HEK293T (cell line): ENCODE results near the gene PAK4.
"Not testable (repeated sequence)": the region's sequence is repeated elsewhere in the genome, so short reads cannot be mapped to it uniquely, and the experiment has no call there.

Experiments
- CTCF ChIA-PET: fragments of 350-600 bp; formaldehyde crosslinking; extraction: SDS; loops from one replicate; lab custom pipeline; 2021; ENCODE audit warnings: antibody characterized with exemption, inconsistent platforms; lab: Yijun Ruan, JAX
- POLR2A ChIA-PET: fragments of 350-600 bp; formaldehyde crosslinking; extraction: SDS; loops from one replicate; lab custom pipeline; 2020; ENCODE audit warnings: antibody characterized with exemption, inconsistent platforms; lab: Yijun Ruan, JAX
- DNase-seq: peaks from one replicate; pipeline ENCODE4 v3.0.0; 2012; ENCODE audit warnings: mixed read lengths; ENCODE audit errors: extremely low spot score
- ARNT ChIP-seq: fragments of 450-650 bp; IDR thresholded peaks from 2 replicates; pipeline ENCODE4 v1.6.1; 2017; ENCODE audit warnings: mild to moderate bottlenecking
- BHLHE40 ChIP-seq: fragments of 450-650 bp; IDR thresholded peaks from 2 replicates; pipeline ENCODE4 v1.6.1; 2016; ENCODE audit warnings: mild to moderate bottlenecking, moderate library complexity, borderline replicate concordance
- CTBP1 ChIP-seq: fragments of 450-650 bp; IDR thresholded peaks from 2 replicates; pipeline ENCODE4 v1.6.1; 2016; ENCODE audit warnings: borderline replicate concordance
- ELF4 ChIP-seq: fragments of 450-650 bp; IDR thresholded peaks from 2 replicates; pipeline ENCODE4 v1.6.1; 2017; ENCODE audit warnings: antibody characterized with exemption
- FOXA1 ChIP-seq: fragments of 450-650 bp; IDR thresholded peaks from 2 replicates; pipeline ENCODE4 v1.6.1; 2016; ENCODE audit warnings: mild to moderate bottlenecking
- FOXK2 ChIP-seq: fragments of 450-650 bp; IDR thresholded peaks from 2 replicates; pipeline ENCODE4 v1.6.1; 2016; ENCODE audit warnings: mild to moderate bottlenecking
- FOXM1 ChIP-seq: fragments of 450-650 bp; IDR thresholded peaks from 2 replicates; pipeline ENCODE4 v1.6.1; 2017; ENCODE audit warnings: mild to moderate bottlenecking, borderline replicate concordance
- HDGF ChIP-seq: fragments of 450-650 bp; IDR thresholded peaks from 2 replicates; pipeline ENCODE4 v1.6.1; 2017; ENCODE audit warnings: antibody characterized with exemption, borderline replicate concordance
- L3MBTL2 ChIP-seq: fragments of 450-650 bp; conservative IDR thresholded peaks from 2 replicates; pipeline ENCODE4 v1.6.1; 2016; ENCODE audit warnings: mild to moderate bottlenecking
- LEF1 ChIP-seq: fragments of 450-650 bp; IDR thresholded peaks from 2 replicates; pipeline ENCODE4 v1.6.1; 2017; ENCODE audit warnings: mild to moderate bottlenecking, borderline replicate concordance
- NFRKB ChIP-seq: fragments of 450-650 bp; IDR thresholded peaks from 2 replicates; pipeline ENCODE4 v1.6.1; 2016; ENCODE audit warnings: mild to moderate bottlenecking, moderate library complexity
- SP1 ChIP-seq: fragments of 450-650 bp; IDR thresholded peaks from 2 replicates; pipeline ENCODE4 v1.6.1; 2017
- SUZ12 ChIP-seq: fragments of 450-650 bp; IDR thresholded peaks from 2 replicates; pipeline ENCODE4 v1.6.1; 2016; ENCODE audit warnings: mild to moderate bottlenecking
- TARDBP ChIP-seq: fragments of 450-650 bp; IDR thresholded peaks from 2 replicates; pipeline ENCODE4 v1.6.1; 2016
- ZNF384 ChIP-seq: fragments of 450-650 bp; IDR thresholded peaks from 2 replicates; pipeline ENCODE4 v1.6.1; 2016
- TF ChIP-seq, protein P1 (sequence below): fragments of 450-650 bp; IDR thresholded peaks from 2 replicates; pipeline ENCODE4 v1.6.1; 2016

Gene PAK4

GRCh38 chr19:39083599-39083982 lies 42.0 kb upstream of the PAK4 start:
- TF ChIP-seq ZNF384: no peak
- TF ChIP-seq BHLHE40: no peak
- TF ChIP-seq SUZ12: no peak
- TF ChIP-seq FOXM1: no peak
- TF ChIP-seq HDGF: no peak
- no peak for TF ChIP-seq ARNT
- no peak for TF ChIP-seq ELF4
- DNase-seq: no peak
- ChIA-PET CTCF (interaction anchor here (1.2 kb wide), 1 partner anchor 26 kb away, joined by 3 read pairs; no protein-coding TSS in a partner anchor), POLR2A (no interaction called here)

- POLR2A ChIA-PET: no interaction called here
- no peak for DNase-seq
- no peak for TF ChIP-seq ELF4
- no peak for TF ChIP-seq NFRKB
- TF ChIP-seq BHLHE40: no peak
- no peak for TF ChIP-seq SUZ12
- no peak for TF ChIP-seq FOXK2
- no peak for TF ChIP-seq L3MBTL2
- CTCF ChIA-PET: no interaction called here
These were observed 41.4 kb upstream of the PAK4 start, which contains the start of gene ACP7 for GRCh38 chr19:39083983-39084731. Gene ACP7 (plus strand): TSS chr19:39084368. CDS start chr19:39085270, 902 bp downstream.

- no peak for DNase-seq
- TF ChIP-seq L3MBTL2 (no peak), SUZ12 (no peak), SP1 (no peak)
- ChIA-PET POLR2A (no interaction called here), CTCF (interaction anchor here (0.5 kb wide), 1 partner anchor 8 kb away, joined by 4 read pairs; no protein-coding TSS in a partner anchor)
These were observed 40.9 kb upstream of the PAK4 start for GRCh38 chr19:39084732-39085080.

GRCh38 chr19:39085392-39085791 lies 40.2 kb upstream of the PAK4 start:
- TF ChIP-seq NFRKB (no peak), SUZ12 (no peak), L3MBTL2 (no peak), FOXM1 (no peak), FOXA1 (no peak), TARDBP (no peak), ZNF384 (no peak), FOXK2 (no peak), SP1 (no peak), BHLHE40 (no peak), HDGF (no peak)
- TF ChIP-seq, protein P1, sequence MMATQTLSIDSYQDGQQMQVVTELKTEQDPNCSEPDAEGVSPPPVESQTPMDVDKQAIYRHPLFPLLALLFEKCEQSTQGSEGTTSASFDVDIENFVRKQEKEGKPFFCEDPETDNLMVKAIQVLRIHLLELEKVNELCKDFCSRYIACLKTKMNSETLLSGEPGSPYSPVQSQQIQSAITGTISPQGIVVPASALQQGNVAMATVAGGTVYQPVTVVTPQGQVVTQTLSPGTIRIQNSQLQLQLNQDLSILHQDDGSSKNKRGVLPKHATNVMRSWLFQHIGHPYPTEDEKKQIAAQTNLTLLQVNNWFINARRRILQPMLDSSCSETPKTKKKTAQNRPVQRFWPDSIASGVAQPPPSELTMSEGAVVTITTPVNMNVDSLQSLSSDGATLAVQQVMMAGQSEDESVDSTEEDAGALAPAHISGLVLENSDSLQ: no peak
- DNase-seq: no peak
- POLR2A ChIA-PET: no interaction called here
- CTCF ChIA-PET: no interaction called here

- TF ChIP-seq FOXK2 (no peak), BHLHE40 (no peak), NFRKB (no peak), FOXA1 (no peak)
- CTCF ChIA-PET: no interaction called here
- POLR2A ChIA-PET: no interaction called here
- DNase-seq: no peak
These were observed 39.2 kb upstream of the PAK4 start for GRCh38 chr19:39086386-39086785.

GRCh38 chr19:39087907-39088686 lies 37.5 kb upstream of the PAK4 start:
- no peak for DNase-seq
- CTCF ChIA-PET: no interaction called here
- POLR2A ChIA-PET: interaction anchor here (0.9 kb wide), 1 partner anchor 18 kb away, joined by 3 read pairs; no protein-coding TSS in a partner anchor

GRCh38 chr19:39090016-39090415 lies 35.6 kb upstream of the PAK4 start:
- CTCF ChIA-PET: not testable (repeated sequence)

More at GRCh38 chr19:39087907-39088686, 37.5 kb upstream of the PAK4 start:
- TF ChIP-seq HDGF: no peak
- TF ChIP-seq L3MBTL2: no peak
- TF ChIP-seq ZNF384: no peak
- TF ChIP-seq BHLHE40: no peak
- no peak for TF ChIP-seq CTBP1
- TF ChIP-seq TARDBP: no peak

DNA sequence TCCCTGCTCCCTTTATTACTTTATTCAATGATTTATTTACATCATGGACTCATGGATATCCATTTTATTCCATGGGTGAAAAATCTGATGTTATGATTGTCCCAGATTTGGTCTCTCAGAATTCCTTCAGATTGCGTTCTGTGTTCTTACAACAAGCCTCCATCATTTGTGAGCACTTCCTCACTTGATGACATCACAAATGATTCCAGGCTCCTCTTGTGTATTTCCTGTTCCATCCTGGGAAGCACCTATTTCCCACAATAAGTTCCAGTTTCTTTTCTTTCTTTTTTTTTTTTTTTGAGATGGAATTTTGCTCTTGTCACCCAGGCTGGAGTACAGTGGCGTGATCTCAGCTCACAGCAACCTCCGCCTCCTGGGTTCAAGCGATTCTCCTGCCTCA lies 34.7 kb upstream of the PAK4 start:
- no peak for DNase-seq
- TF ChIP-seq HDGF (no peak), SUZ12 (no peak), LEF1 (no peak), BHLHE40 (no peak), TARDBP (no peak)
- ChIA-PET POLR2A (no interaction called here), CTCF (no interaction called here)

More at GRCh38 chr19:39090016-39090415, 35.6 kb upstream of the PAK4 start:
- DNase-seq, POLR2A ChIA-PET: not testable (repeated sequence)

DNA sequence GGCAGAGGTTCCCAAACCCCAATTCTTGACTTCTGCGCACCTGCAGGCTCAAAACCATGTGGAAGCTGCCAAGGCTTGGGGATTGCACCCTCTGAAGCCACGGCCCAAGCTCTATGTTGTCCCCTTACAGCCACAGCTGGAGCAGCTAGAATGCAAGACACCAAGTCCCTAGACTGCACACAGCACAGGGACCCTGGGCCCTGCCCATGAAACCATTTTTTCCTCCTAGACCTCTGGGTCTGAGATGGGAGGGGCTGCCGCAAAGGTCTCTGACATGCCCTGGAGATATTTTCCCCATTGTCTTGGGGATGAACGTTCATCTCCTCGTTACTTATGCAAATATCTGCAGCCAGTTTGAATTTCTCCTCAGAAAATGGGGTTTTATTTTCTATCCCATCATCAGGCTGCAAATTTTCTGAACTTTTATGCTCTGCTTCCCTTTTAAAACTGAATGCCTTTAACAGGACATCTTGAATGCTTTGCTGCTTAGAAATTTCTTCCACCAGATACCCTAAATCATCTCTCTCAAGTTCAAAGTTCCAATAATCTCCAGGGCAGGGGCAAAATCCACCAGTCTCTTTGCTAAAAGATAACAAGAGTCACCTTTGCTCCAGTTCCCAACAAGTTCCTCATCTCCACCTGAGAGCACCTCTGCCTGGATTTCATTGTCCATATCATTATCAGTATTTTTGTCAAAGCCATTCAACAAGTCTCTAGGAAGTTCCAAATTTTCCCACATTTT lies 29.6 kb upstream of the PAK4 start:
- CTCF ChIA-PET, DNase-seq, POLR2A ChIA-PET: not testable (repeated sequence)
